Measurements from ENCODE around the gene TRAPPC12.
"Not testable (repeated sequence)": the region's sequence is repeated elsewhere in the genome, so short reads cannot be mapped to it uniquely, and the experiment has no call there.

The TRAPPC12 gene

DNA sequence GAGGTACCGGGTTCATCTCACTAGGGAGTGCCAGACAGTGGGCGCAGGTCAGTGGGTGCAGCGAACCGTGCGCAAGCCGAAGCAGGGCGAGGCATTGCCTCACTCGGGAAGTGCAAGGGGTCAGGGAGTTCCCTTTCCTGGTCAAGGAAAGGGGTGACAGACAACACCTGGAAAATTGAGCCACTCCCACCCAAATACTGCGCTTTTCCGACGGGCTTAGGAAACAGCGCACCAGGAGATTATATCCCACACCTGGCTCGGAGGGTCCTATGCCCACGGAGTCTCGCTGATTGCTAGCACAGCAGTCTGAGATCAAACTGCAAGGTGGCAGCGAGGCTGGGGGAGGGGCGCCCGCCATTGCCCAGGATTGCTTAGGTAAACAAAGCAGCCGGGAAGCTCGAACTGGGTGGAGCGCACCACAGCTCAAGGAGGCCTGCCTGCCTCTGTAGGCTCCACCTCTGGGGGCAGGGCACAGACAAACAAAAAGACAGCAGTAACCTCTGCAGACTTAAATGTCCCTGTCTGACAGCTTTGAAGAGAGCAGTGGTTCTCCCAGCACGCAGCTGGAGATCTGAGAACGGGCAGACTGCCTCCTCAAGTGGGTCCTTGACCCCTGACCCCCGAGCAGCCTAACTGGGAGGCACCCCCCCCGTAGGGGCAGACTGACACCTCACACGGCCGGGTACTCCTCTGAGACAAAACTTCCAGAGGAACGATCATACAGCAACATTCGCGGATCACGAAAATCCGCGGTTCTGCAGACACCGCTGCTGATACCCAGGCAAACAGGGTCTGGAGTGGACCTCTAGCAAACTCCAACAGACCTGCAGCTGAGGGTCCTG, 9.9 kb upstream of the TRAPPC12 start:
- DNase-seq: not testable (repeated sequence)

DNA sequence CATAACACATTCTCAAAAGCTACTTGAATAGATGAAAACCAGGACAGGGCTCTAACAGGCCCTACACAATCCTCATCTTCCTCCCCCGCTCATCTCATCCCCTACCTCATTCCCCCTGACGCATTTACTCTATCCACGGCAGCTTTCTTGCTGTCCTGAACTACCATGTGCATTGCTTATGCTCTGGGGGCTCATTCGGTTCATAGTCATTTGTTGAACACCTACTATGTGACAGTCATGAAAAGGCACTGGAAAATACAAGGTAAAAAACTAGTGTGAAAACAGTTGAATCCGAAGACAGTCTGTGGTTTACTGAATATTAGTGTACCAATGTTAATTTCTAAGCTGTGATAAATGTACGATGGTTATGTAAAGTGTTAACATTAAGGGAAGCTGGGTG, 2.7 kb upstream of the TRAPPC12 start:
- no peak for DNase-seq

DNA sequence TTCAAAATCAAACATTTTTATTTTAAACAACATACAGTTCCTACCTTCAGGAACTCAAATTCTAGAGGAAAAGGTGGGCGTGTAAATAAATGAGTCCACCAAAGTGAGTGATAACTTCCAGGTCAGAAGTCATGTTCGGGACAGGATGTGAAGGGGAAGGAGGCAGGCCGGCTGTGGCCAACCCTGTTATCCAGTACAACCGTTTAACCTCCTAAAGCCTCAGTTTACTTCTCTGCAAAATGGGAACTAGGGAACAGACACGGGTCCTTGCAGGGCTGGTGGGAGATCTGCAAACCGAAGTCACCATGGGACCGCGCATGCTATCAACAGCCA, 2.2 kb upstream of the TRAPPC12 start:
- DNase-seq: peak in 1 of 2 experiments; percentile 9

DNA sequence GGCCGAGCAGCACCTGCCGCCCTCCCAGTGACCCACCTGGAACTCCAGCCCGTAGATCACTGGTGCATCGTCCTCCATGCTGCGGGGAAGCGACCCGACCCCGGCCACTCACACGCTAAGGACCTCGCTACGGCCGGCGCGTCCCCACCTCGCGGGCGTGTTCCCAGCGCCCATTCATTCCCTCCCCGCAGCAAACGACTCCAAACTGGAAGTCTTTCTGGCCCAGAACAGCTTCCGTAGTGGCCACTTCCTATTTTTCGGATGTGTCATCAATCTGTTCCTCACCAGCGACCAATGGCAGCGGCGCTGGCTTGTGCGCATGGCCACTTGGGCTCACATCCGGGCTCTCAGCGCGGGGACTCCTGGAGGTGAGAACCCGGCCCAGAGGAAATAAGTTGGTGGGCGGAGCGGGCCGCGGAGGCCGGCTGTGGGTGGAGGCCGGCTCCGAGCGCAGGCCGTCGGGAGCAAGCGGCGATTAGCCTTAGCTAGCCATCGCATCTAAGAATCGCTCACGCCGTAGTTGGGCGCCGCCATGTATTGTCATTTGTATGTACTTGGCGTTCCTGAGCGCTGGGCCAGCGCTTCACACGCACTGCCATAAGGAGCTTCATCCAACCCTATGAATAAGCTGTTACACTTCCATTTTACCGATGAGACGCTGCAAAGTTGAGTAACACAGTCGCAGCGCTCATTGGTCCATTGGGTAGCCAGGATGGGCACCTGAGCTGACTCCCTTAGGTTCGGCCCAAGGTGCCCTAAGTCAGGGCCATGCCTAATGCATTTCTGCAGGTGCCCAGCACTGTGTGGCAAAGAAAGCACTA, 1.7 kb upstream of the TRAPPC12 start, which contains the start of gene EIPR1:
Gene EIPR1, minus strand, starts transcription at position 207 of the 821 bp plus-strand sequence. Its CDS starts 129 bp downstream, at position 78.
- peak; percentile 95 to 97 for DNase-seq

DNA sequence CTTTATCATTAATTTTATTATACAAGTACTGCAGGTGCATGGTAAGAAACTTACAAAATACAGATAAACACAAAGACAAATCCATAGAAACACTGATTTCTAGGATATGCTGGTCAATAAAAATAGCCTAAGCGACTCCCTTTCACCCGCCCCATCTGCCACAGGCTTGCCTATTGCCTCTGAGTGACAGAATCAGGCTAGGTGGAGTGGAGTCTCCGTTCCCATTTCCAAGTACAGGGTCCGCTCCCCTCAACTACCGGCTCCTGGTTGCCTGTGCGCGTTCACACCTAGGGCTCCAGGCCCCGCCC, 201 bp upstream of the TRAPPC12 start:
- no peak for DNase-seq

DNA sequence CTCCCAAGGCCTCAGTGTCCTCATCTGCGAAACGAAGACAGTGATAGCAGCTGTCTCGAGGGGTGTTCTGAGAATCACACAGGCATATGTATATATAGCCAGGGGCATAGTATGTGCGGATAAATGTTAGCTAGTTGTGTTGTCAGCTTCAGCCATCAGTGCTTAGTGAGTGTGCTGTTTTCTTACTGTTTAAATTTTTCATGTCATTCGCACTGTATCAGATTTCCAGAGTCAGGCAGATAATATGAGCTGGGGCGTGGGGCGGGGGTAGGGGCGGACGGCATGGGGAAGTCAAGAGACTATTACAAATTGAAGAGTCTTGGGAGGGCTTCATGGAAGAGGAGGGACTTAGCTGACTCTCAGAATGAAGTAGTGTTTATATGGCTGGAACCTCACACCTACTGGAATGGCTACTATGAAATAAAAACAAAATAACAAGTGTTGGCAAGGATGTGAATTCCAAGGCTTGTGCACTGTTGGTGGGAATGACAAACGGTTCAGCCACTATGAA, 7.0 kb downstream of the TRAPPC12 start:
- DNase-seq: no peak

DNA sequence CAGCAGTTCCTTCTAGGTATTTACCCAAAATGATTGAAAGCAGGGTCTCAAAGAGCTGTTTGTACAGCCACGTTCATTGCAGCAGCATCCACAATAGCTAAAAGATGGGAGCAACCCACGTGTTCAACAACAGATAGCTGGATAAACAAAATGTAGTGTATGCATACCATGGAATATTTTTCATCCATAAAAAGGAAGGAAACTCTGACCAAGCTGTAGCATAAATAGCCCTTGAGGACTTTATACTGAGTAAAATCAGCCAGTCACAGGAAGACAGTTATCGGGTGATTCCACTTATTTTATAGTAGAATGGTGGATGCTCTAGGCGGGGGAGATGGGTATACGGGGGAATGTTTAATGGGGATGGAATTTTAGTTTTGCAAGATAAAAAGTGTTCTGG, 7.5 kb downstream of the TRAPPC12 start:
- no peak for DNase-seq

DNA sequence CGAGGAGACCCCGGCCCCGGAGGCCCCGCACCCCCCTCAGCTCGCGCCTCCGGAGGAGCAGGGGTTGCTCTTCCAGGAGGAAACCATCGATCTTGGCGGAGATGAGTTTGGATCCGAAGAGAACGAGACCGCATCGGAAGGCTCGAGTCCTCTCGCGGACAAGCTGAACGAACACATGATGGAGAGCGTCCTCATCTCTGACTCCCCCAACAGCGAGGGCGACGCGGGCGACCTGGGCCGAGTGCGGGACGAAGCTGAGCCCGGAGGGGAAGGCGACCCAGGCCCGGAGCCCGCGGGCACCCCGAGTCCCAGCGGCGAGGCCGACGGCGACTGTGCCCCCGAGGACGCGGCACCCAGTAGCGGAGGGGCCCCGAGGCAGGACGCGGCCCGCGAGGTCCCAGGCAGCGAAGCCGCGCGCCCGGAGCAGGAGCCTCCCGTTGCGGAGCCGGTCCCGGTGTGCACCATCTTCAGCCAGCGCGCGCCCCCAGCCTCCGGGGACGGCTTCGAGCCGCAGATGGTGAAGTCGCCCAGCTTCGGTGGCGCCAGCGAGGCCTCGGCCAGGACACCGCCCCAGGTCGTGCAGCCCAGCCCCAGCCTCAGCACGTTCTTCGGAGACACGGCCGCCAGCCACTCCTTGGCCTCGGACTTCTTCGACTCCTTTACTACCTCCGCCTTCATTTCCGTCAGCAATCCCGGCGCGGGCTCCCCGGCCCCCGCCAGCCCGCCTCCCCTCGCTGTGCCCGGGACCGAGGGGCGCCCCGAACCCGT, 8.3 kb downstream of the TRAPPC12 start:
- DNase-seq: no peak

DNA sequence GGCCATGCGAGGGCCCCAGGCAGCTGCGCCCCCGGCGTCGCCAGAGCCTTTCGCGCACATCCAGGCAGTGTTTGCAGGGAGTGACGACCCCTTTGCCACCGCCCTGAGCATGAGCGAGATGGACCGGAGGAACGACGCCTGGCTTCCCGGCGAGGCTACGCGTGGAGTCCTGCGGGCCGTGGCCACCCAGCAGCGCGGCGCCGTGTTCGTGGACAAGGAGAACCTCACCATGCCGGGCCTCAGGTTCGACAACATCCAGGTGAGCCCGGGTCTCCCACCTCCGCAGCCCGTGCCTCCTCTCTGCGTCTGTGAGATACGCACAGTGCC, 8.9 kb downstream of the TRAPPC12 start:
- no peak for DNase-seq

DNA sequence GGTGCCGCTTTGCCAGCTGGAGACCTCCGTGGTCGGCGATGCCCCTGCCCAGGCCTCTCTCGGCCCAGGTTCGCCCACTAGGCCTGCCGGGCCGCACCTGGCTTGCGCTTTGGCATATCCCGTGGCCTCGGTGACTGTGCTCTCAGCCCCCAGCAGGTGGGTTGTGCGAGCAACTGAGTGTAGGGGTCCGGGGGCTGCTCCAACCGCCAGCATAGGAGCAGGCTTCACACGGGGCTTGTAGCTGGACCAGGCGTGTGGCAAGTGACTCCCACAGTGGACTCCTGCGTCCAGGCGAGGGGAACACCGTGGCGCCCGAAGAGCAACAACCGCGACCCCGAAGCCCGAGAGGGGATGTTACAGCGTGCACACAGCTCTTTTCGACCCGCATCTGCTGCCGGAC, 9.7 kb downstream of the TRAPPC12 start:
- DNase-seq: no peak

DNA sequence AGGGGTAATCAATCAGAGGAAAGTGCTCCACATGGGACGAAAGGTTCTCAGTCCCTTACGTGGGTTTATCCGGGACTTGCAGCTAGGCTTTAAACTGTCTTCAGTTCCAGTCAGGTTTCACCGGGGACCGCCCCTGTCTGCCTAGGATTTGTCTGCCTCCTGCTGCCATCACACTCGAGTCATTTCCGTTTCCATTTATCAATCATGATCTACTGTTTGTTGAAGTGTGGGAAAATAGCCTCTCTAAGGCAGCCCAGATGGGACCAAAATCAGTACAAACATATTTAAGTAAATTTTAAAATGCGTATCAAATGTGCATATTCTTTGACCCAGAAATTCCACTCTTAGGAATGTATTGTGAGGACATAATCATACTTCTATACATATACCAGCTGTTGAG, 10.5 kb downstream of the TRAPPC12 start:
- DNase-seq: no peak

DNA sequence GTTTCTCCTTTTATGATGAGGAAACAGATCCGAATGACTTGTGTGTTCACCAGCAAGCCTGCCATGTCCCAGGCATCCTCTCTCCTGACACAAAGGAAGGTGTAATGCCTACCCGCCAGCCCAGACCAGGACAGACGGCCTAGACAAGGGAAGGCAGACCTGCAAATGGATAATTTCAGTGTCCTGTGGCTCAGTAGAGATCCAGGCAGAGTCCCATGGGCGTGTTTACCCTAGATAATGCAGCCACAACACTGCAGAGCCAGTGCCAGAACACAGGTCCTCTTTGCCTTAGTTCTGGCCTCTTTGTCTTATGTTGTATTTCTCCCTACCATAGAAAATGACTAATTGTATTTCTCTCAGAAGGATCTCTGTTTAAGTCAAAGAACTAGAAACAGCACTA, 12.7 kb downstream of the TRAPPC12 start:
- DNase-seq: no peak

DNA sequence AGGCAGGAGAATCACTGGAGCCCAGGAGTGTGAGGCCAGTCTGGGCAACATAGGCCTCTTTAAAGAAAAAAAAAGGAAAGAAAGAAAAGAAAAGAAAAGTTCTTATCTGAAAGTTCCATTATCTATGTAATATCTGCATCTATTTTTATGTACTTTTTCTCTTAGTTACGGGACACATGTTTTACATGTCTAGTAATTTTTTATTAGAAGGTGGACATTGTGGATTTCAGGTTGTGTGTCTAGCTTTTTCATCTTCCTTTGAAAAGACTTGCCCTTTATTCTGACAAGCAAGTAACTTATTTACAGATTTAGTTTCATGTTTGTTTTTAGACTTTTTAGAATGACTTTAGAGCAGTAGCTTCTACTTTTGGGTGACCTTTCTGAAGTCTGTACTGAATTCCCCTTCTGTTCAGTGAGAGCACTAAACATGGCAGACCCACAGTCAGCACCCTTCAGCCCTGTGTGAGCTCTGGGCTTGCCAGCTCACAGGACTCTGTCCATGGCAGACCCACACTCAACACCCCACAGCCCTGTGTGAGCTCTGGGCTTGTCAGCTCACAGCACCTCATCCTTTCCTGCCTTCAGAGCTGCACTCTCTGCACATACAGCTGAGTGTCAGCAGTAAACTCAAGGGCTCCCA, 17.5 kb downstream of the TRAPPC12 start:
- no peak for DNase-seq

DNA sequence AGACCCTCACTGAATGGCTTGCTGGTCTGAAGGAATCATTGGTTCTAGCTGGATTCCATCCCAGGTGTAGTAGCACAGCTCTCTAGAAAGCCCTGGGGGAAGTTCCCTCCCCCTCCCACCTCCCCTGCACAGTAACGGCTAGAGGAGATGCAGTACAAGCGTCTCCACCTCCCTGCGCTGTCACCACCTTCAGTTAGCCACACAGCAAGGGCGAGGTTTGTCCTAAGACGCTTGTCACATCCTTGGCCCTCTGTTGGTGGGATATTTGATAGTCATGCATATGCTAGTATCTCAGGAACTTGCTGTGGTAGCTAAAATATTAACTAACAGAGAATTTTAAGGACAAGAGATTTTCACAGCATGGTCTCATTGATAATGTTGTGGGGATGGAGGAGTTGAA, 19.4 kb downstream of the TRAPPC12 start:
- no peak for DNase-seq

DNA sequence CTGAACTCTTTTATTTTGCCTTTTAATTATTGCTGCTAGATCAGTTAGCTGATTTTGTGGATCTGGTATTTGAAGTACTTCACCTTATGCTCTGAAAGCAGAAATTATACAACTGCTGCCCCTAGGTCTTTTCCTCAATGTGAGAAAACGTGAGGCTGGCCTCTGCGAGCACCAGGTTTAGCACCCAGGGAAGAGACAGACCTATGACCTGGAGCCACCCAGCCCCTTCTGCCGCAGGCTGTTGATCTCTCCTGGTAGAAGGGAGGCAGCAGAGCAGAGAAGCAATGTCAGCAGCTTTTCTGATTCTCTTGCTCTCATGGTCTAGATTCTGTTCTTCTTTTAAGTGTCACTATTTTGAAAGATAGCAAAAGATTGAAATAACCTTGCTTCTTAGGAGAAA, 19.9 kb downstream of the TRAPPC12 start:
- DNase-seq: no peak

DNA sequence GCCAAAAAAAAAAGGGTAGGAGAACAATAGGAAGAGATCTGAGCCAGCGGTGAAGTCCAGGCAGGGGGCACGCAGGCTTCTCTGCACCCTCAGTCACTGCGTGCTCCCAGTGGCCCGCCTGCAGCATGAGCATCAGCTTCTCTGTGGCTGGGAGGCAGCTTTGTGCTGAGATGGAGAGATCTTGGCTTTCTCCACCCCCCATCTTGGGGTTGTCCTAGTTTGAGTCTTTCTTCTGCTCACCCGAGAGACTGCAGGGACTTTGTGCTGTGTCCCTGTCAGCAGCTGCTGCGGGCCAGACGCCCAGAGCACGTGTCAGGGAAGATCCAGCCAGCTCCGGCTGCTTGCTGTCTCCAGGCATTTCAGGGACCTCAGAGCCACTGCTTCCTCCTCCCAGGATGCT, 20.3 kb downstream of the TRAPPC12 start:
- DNase-seq: no peak

DNA sequence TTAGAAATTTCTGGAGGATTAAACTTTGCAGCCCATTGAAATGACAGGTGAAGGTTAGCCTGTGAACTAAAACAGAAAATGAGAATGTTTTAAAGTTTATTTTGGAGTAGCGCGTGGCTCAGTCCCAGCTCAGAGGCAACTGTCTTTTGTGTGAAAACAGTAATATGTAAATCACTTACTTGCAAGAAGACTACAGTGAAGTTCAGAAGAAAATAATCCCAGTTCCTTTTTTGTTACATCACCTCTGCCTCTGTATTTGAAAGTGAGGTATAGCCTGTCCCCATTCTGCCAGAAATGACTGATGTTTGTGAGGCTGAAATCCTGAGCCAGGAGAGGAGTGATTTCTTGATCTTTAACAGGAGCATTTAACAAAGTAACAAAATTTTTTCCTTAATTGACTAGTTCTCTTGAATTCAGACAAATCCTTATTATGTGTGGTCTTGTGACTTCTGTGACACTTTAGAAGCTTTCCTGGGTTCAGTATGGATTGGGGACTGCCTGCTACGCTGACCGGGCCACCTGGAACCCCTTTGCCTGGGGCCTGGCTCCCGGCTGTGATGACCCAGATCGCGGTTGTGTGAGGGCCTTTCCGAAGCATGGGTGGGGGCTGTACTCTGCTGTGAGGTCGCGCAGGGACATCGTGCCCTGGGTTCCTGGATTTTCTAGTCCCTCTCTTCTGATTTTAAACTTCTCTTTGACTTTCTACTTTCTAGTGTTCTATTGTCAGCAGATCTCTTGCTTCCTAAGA, 24.3 kb downstream of the TRAPPC12 start:
- DNase-seq: no peak

DNA sequence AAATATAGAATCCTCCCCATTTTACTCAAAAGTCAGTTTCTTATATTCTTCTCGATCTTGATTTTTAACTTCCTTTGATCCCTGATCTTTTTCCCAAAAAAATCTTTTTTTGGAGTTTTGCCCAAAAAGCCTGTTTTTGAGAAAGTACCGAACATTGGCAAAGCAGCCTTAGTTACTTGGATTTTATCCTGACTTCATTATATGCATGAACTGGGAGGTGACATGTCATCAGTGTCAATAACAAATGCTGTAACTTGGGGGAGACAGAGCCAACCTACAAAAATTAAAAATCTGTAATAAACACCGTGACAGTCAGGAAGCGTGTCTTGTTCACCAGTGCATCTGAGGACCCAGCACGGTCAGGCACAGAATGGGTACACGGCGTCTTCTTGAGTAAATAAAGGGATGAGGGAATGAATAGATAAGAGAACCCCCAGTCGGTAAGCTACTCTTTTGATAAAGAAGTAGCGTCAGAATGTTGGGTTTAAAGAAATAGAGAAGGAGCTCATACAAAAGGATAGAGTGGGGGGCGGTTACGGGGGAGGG, 24.9 kb downstream of the TRAPPC12 start:
- DNase-seq: no peak

DNA sequence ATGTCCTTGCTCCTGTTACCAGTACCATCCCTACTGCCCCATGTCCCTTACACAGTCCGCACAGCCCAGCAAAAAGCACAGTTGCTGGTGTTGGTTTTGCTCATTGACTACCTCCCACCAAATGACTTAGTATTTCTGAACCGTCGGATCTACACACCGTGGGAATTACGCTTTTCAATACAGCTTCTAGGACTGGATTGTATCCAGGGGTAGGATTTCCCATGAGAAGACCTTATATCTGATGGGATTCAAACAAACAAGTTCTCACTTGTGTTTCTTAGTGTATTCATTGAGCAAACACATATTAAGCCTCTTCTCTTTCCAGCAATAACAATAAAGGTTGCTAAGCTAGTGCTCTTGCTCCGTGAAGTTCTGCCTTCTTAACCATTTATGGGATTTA, 25.8 kb downstream of the TRAPPC12 start:
- DNase-seq: no peak

DNA sequence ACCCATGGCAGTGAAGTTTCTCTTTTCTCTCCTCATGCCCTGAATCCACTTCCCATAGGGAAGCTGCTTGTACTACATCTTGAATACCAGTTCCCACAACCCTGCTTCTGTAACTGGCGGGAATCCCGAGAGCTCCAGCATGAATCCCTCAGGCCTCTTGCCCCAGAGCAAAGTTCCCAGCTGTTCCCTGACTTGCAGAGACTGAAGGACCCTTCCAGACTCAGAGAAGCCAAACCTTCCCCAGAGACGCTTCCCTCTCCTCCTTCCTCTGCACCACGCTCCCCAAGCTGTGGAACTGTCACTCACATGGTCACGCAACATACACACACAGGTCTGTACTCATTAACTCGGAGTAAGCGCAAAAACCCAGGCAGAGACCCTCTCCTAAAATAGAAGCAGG, 26.4 kb downstream of the TRAPPC12 start:
- no peak for DNase-seq

DNA sequence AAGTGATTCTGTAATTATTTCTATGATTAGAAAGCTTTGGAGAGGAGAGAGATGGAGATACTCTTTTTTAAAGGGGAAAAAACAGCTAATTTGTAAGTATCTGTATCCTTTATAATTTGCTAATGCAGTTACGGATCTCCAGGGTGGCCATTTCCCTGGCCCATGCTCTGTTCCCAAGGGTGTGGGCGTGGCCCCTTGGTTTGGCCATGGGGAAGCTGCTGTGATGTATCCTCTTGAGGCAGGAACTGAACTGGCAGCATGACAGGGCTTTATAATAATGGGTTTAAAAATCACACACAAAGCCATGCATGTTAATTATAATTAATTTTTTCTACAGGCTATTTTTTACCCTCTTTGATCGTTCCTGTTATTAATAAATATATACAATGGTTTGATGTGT, 27.0 kb downstream of the TRAPPC12 start:
- DNase-seq: no peak

DNA sequence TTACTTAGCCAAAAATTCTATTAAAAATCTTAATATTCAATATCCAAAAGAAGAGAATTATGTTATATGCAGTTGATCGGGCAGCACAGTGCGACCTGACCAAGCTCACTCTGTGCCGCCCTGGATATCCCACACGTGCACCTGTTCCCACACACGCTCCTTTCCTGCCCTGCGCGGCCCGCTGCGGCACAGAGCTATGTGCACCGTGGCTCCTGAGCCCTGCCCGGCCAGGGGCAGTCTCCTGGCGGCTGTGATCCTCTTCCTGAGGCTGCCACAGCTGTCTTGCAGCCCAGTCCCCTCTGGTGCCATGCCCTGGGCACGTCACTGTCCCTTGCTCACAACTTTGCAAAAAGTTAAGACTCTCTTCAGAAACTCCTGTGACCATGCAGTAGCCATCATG, 29.3 kb downstream of the TRAPPC12 start:
- no peak for DNase-seq

All from NCI-H1930 (cell line).